ENCODE results near the gene BCOR. TPM values are rescaled to one million over a fixed set of nuclear protein-coding genes. Genes with fewer than 3 reads are reported as not detected.

The BCOR gene
- total and polyA plus RNA-seq, 9 of the 15 experiments (the other 6 are each of a cell fraction or from before 2014, with no cell fraction given) = 27.5 to 113 (median 37.6) TPM

DNA sequence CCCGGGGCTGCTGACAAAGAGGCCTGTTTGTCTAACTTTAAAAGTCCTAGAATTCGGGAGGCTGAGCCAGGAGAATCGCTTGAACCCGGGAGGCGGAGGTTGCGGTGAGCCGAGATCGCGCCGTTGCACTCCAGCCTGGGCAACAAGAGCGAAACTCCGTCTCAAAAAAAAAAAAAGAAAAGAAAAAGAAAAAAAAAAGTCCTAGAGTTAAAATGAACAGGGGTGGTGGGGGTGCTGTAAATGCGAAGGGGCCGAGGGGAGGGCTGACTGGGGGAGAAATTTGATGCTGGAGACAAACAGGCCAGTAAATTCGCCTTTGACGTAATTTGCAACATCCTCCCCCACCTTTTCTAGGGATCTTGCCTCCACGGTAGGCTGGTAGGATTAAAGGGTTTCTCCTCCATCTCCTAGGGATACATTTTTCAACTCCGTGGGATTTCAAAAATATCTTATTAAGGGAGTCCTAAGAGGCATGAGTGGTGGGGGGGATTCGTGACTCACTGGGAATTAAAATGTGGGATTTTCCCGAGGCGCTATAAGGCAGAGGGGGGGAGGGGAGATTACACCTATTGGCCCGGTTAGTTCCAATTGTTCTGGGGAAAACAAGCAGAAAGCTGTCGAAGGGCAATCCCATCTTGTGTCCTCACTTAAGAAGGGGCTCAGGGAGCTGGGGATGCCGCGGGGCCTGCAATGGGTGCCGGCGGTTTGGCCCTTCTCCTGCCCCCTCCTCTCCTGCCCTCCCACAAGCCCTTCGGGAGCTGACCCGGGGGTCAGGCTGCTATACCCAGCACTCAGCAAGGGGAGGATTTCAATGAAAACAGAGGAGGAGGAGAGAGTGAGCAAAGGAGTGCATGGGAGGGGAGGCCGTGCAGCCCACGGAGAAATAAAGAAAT, 3.0 kb upstream of the BCOR start (continued):
- TF ChIP-seq, protein P1, sequence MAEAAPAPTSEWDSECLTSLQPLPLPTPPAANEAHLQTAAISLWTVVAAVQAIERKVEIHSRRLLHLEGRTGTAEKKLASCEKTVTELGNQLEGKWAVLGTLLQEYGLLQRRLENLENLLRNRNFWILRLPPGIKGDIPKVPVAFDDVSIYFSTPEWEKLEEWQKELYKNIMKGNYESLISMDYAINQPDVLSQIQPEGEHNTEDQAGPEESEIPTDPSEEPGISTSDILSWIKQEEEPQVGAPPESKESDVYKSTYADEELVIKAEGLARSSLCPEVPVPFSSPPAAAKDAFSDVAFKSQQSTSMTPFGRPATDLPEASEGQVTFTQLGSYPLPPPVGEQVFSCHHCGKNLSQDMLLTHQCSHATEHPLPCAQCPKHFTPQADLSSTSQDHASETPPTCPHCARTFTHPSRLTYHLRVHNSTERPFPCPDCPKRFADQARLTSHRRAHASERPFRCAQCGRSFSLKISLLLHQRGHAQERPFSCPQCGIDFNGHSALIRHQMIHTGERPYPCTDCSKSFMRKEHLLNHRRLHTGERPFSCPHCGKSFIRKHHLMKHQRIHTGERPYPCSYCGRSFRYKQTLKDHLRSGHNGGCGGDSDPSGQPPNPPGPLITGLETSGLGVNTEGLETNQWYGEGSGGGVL (CRISPR knock-in tag; IDR thresholded peaks at IDR 0.05) = no peak
- 0 out of 2 replicates have a peak, but pooled peaks have one; percentile 19 for TF ChIP-seq SMARCA4 (IDR thresholded peaks at IDR 0.05)
- no peak for TF ChIP-seq BRCA1 (IDR thresholded peaks at IDR 0.05)
- TF ChIP-seq BRCA1 (CRISPR knock-in tag; IDR thresholded peaks at IDR 0.05) = no peak
- no peak for TF ChIP-seq CBX8 (IDR thresholded peaks at IDR 0.05; ENCODE audit: borderline replicate concordance, extremely low read depth, low read depth, low read length, poor library complexity, severe bottlenecking)
- TF ChIP-seq HMG20B (CRISPR knock-in tag; IDR thresholded peaks at IDR 0.05) = no peak
- TF ChIP-seq, protein P2, sequence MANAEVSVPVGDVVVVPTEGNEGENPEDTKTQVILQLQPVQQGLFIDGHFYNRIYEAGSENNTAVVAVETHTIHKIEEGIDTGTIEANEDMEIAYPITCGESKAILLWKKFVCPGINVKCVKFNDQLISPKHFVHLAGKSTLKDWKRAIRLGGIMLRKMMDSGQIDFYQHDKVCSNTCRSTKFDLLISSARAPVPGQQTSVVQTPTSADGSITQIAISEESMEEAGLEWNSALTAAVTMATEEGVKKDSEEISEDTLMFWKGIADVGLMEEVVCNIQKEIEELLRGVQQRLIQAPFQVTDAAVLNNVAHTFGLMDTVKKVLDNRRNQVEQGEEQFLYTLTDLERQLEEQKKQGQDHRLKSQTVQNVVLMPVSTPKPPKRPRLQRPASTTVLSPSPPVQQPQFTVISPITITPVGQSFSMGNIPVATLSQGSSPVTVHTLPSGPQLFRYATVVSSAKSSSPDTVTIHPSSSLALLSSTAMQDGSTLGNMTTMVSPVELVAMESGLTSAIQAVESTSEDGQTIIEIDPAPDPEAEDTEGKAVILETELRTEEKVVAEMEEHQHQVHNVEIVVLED (CRISPR knock-in tag; IDR thresholded peaks at IDR 0.05) = no peak
- TF ChIP-seq RB1 (IDR thresholded peaks at IDR 0.05; ENCODE audit: low read depth) = no peak
- TF ChIP-seq, protein P3, sequence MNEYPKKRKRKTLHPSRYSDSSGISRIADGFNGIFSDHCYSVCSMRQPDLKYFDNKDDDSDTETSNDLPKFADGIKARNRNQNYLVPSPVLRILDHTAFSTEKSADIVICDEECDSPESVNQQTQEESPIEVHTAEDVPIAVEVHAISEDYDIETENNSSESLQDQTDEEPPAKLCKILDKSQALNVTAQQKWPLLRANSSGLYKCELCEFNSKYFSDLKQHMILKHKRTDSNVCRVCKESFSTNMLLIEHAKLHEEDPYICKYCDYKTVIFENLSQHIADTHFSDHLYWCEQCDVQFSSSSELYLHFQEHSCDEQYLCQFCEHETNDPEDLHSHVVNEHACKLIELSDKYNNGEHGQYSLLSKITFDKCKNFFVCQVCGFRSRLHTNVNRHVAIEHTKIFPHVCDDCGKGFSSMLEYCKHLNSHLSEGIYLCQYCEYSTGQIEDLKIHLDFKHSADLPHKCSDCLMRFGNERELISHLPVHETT (CRISPR knock-in tag; conservative IDR thresholded peaks at IDR 0.05 in 1 of 2, IDR thresholded peaks at IDR 0.05 in 1 of 2) = 0 out of 4 replicates have a peak, but pooled peaks of 1 of the 2 experiments have one; percentile 8
- no peak for TF ChIP-seq SRF (CRISPR knock-in tag; IDR thresholded peaks at IDR 0.05)
- TF ChIP-seq LARP7 (IDR thresholded peaks at IDR 0.05) = no peak
- TF ChIP-seq, protein P4, sequence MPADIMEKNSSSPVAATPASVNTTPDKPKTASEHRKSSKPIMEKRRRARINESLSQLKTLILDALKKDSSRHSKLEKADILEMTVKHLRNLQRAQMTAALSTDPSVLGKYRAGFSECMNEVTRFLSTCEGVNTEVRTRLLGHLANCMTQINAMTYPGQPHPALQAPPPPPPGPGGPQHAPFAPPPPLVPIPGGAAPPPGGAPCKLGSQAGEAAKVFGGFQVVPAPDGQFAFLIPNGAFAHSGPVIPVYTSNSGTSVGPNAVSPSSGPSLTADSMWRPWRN (IDR thresholded peaks at IDR 0.05; ENCODE audit: low read depth) = no peak
- no peak for TF ChIP-seq OTX1 (CRISPR knock-in tag; IDR thresholded peaks at IDR 0.05)
- TF ChIP-seq, protein P5, sequence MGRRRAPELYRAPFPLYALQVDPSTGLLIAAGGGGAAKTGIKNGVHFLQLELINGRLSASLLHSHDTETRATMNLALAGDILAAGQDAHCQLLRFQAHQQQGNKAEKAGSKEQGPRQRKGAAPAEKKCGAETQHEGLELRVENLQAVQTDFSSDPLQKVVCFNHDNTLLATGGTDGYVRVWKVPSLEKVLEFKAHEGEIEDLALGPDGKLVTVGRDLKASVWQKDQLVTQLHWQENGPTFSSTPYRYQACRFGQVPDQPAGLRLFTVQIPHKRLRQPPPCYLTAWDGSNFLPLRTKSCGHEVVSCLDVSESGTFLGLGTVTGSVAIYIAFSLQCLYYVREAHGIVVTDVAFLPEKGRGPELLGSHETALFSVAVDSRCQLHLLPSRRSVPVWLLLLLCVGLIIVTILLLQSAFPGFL (CRISPR knock-in tag; IDR thresholded peaks at IDR 0.05) = no peak
- TF ChIP-seq, protein P6, sequence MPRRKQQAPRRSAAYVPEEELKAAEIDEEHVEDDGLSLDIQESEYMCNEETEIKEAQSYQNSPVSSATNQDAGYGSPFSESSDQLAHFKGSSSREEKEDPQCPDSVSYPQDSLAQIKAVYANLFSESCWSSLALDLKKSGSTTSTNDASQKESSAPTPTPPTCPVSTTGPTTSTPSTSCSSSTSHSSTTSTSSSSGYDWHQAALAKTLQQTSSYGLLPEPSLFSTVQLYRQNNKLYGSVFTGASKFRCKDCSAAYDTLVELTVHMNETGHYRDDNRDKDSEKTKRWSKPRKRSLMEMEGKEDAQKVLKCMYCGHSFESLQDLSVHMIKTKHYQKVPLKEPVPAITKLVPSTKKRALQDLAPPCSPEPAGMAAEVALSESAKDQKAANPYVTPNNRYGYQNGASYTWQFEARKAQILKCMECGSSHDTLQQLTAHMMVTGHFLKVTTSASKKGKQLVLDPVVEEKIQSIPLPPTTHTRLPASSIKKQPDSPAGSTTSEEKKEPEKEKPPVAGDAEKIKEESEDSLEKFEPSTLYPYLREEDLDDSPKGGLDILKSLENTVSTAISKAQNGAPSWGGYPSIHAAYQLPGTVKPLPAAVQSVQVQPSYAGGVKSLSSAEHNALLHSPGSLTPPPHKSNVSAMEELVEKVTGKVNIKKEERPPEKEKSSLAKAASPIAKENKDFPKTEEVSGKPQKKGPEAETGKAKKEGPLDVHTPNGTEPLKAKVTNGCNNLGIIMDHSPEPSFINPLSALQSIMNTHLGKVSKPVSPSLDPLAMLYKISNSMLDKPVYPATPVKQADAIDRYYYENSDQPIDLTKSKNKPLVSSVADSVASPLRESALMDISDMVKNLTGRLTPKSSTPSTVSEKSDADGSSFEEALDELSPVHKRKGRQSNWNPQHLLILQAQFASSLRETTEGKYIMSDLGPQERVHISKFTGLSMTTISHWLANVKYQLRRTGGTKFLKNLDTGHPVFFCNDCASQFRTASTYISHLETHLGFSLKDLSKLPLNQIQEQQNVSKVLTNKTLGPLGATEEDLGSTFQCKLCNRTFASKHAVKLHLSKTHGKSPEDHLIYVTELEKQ (CRISPR knock-in tag; IDR thresholded peaks at IDR 0.05) = no peak
- TF ChIP-seq PHF21A (IDR thresholded peaks at IDR 0.05; ENCODE audit: borderline replicate concordance, low read depth) = no peak
